Activated naive CD8-positive, alpha-beta T cell treated with anti-CD3 and anti-CD28 coated beads, Interleukin-2, amount 50 U/mL, for 24 hours (primary cell): Measurements from ENCODE around the gene CERS6.

Source experiments
- ATAC-seq: fragments of 150-1000 bp; cut with Tn5 transposase; one replicate; pipeline ENCODE4 v1.10.0; 2021
- DNase-seq: peaks from one replicate; pipeline ENCODE4 v3.0.0; 2021
- H3K27ac Mint-ChIP-seq: one replicate; pipeline ENCODE4 v1.8.0; 2021; ENCODE audit warnings: mild to moderate bottlenecking, mixed read lengths
- H3K27me3 Mint-ChIP-seq: one replicate; pipeline ENCODE4 v1.8.0; 2021; ENCODE audit warnings: mixed read lengths
- H3K36me3 Mint-ChIP-seq: one replicate; pipeline ENCODE4 v1.8.0; 2021; ENCODE audit warnings: low read depth, mixed read lengths
- H3K4me1 Mint-ChIP-seq: one replicate; pipeline ENCODE4 v1.8.0; 2021; ENCODE audit warnings: mixed read lengths
- H3K4me3 Mint-ChIP-seq: one replicate; pipeline ENCODE4 v1.8.0; 2021; ENCODE audit warnings: mild to moderate bottlenecking, moderate library complexity, mixed read lengths
- H3K9me3 Mint-ChIP-seq: one replicate; pipeline ENCODE4 v1.8.0; 2021; ENCODE audit warnings: mixed read lengths

CERS6 gene

GRCh38 chr2:168633895-168634294, 177.8 kb downstream of the CERS6 start:
- DNase-seq, result no peak
- no peaks in the 10 kb centered on the region for H3K9me3 Mint-ChIP-seq
- no peak overlapping the region for H3K27ac Mint-ChIP-seq
- H3K36me3 Mint-ChIP-seq, result peaks cover 8% of the 10 kb centered on the region
- no peak for ATAC-seq
- H3K4me1 Mint-ChIP-seq, result peaks cover 17% of the 10 kb centered on the region
- H3K4me3 Mint-ChIP-seq, result no peak overlapping the region
- H3K27me3 Mint-ChIP-seq, result no peaks in the 10 kb centered on the region

GRCh38 chr2:168635065-168635577, 179.0 kb downstream of the CERS6 start:
- DNase-seq (no peak), ATAC-seq (peak; percentile 57)
- no peaks in the 10 kb centered on the region for H3K9me3 Mint-ChIP-seq
- peaks cover 17% of the 10 kb centered on the region for H3K4me1 Mint-ChIP-seq
- H3K36me3 Mint-ChIP-seq, result peaks cover 6% of the 10 kb centered on the region
- no peaks in the 10 kb centered on the region for H3K27me3 Mint-ChIP-seq
- H3K4me3 Mint-ChIP-seq, result no peak overlapping the region
- H3K27ac Mint-ChIP-seq, result no peak overlapping the region

GRCh38 chr2:168639018-168639417, 182.9 kb downstream of the CERS6 start:
- ATAC-seq (no peak), DNase-seq (no peak)
- no peaks in the 10 kb centered on the region for H3K9me3 Mint-ChIP-seq
- H3K36me3 Mint-ChIP-seq, result peaks cover 2% of the 10 kb centered on the region
- H3K4me3 Mint-ChIP-seq, result no peak overlapping the region
- no peak overlapping the region for H3K27ac Mint-ChIP-seq
- no peaks in the 10 kb centered on the region for H3K27me3 Mint-ChIP-seq
- peaks cover 11% of the 10 kb centered on the region for H3K4me1 Mint-ChIP-seq

GRCh38 chr2:168639441-168639898, 183.4 kb downstream of the CERS6 start:
- H3K9me3 Mint-ChIP-seq, result no peaks in the 10 kb centered on the region
- peaks cover 4% of the 10 kb centered on the region for H3K36me3 Mint-ChIP-seq
- no peak overlapping the region for H3K27ac Mint-ChIP-seq
- H3K27me3 Mint-ChIP-seq, result no peaks in the 10 kb centered on the region
- peaks cover 16% of the 10 kb centered on the region for H3K4me1 Mint-ChIP-seq
- ATAC-seq (no peak), DNase-seq (no peak)
- no peak overlapping the region for H3K4me3 Mint-ChIP-seq

- Mint-ChIP-seq H3K27ac (no peak overlapping the region), H3K4me3 (no peak overlapping the region), H3K27me3 (no peaks in the 10 kb centered on the region), H3K4me1 (peaks cover 16% of the 10 kb centered on the region), H3K36me3 (peaks cover 4% of the 10 kb centered on the region), H3K9me3 (no peaks in the 10 kb centered on the region)
- no peak for DNase-seq
- ATAC-seq, result no peak
Observed at GRCh38 chr2:168640039-168640438, 184.0 kb downstream of the CERS6 start.

GRCh38 chr2:168641636-168642035, 185.6 kb downstream of the CERS6 start:
- DNase-seq, result no peak

GRCh38 chr2:168642873-168643272, 186.8 kb downstream of the CERS6 start:
- ATAC-seq (no peak), DNase-seq (no peak)
- Mint-ChIP-seq H3K27ac (no peak overlapping the region), H3K4me1 (peaks cover 18% of the 10 kb centered on the region), H3K36me3 (peaks cover 10% of the 10 kb centered on the region), H3K9me3 (no peaks in the 10 kb centered on the region), H3K4me3 (no peak overlapping the region), H3K27me3 (no peaks in the 10 kb centered on the region)

More at GRCh38 chr2:168641636-168642035, 185.6 kb downstream of the CERS6 start:
- no peak overlapping the region for H3K27ac Mint-ChIP-seq
- no peaks in the 10 kb centered on the region for H3K9me3 Mint-ChIP-seq
- no peaks in the 10 kb centered on the region for H3K27me3 Mint-ChIP-seq
- peaks cover 18% of the 10 kb centered on the region for H3K4me1 Mint-ChIP-seq
- peaks cover 10% of the 10 kb centered on the region for H3K36me3 Mint-ChIP-seq
- no peak for ATAC-seq
- no peak overlapping the region for H3K4me3 Mint-ChIP-seq

- H3K4me1 Mint-ChIP-seq, result peaks cover 19% of the 10 kb centered on the region
- H3K36me3 Mint-ChIP-seq, result peaks cover 10% of the 10 kb centered on the region
- no peak overlapping the region for H3K4me3 Mint-ChIP-seq
- H3K27ac Mint-ChIP-seq, result no peak overlapping the region
- ATAC-seq (no peak), DNase-seq (no peak)
- H3K27me3 Mint-ChIP-seq, result no peaks in the 10 kb centered on the region
- H3K9me3 Mint-ChIP-seq, result no peaks in the 10 kb centered on the region
Observed at GRCh38 chr2:168643979-168644378, 187.9 kb downstream of the CERS6 start.

- H3K9me3 Mint-ChIP-seq, result no peaks in the 10 kb centered on the region
Observed at GRCh38 chr2:168645696-168646338, 189.7 kb downstream of the CERS6 start.

GRCh38 chr2:168649105-168649504, 193.0 kb downstream of the CERS6 start:
- Mint-ChIP-seq H3K27ac (no peak overlapping the region), H3K4me3 (no peak overlapping the region), H3K4me1 (peaks cover 34% of the 10 kb centered on the region), H3K9me3 (no peaks in the 10 kb centered on the region), H3K27me3 (no peaks in the 10 kb centered on the region), H3K36me3 (peaks cover 8% of the 10 kb centered on the region)
- ATAC-seq, result no peak
- DNase-seq, result no peak

More at GRCh38 chr2:168645696-168646338, 189.7 kb downstream of the CERS6 start:
- H3K4me3 Mint-ChIP-seq, result no peak overlapping the region
- DNase-seq (no peak), ATAC-seq (no peak)
- no peaks in the 10 kb centered on the region for H3K27me3 Mint-ChIP-seq
- peaks cover 10% of the 10 kb centered on the region for H3K36me3 Mint-ChIP-seq
- H3K4me1 Mint-ChIP-seq, result peaks cover 29% of the 10 kb centered on the region
- no peak overlapping the region for H3K27ac Mint-ChIP-seq

GRCh38 chr2:168649562-168649961, 193.5 kb downstream of the CERS6 start:
- H3K9me3 Mint-ChIP-seq, result no peaks in the 10 kb centered on the region
- no peak overlapping the region for H3K4me3 Mint-ChIP-seq
- H3K4me1 Mint-ChIP-seq, result peaks cover 29% of the 10 kb centered on the region
- peaks cover 7% of the 10 kb centered on the region for H3K36me3 Mint-ChIP-seq
- no peak for ATAC-seq
- H3K27me3 Mint-ChIP-seq, result no peaks in the 10 kb centered on the region
- no peak overlapping the region for H3K27ac Mint-ChIP-seq
- DNase-seq, result no peak

- Mint-ChIP-seq H3K4me3 (no peak overlapping the region), H3K27me3 (no peaks in the 10 kb centered on the region), H3K27ac (no peak overlapping the region), H3K4me1 (peaks cover 28% of the 10 kb centered on the region), H3K36me3 (peaks cover 9% of the 10 kb centered on the region), H3K9me3 (no peaks in the 10 kb centered on the region)
- no peak for ATAC-seq
- DNase-seq, result no peak
Observed at GRCh38 chr2:168650139-168650538, 194.1 kb downstream of the CERS6 start.

- Mint-ChIP-seq H3K4me3 (no peak overlapping the region), H3K27me3 (no peaks in the 10 kb centered on the region), H3K9me3 (no peaks in the 10 kb centered on the region), H3K27ac (no peak overlapping the region), H3K36me3 (peaks cover 11% of the 10 kb centered on the region), H3K4me1 (peaks cover 25% of the 10 kb centered on the region)
- no peak for DNase-seq
- no peak for ATAC-seq
Observed at GRCh38 chr2:168650781-168651180, 194.7 kb downstream of the CERS6 start.

- Mint-ChIP-seq H3K27me3 (no peaks in the 10 kb centered on the region), H3K9me3 (no peaks in the 10 kb centered on the region), H3K4me1 (peaks cover 18% of the 10 kb centered on the region), H3K4me3 (no peak overlapping the region), H3K36me3 (peaks cover 13% of the 10 kb centered on the region), H3K27ac (no peak overlapping the region)
- DNase-seq, result no peak
- no peak for ATAC-seq
Observed at GRCh38 chr2:168652997-168653921, 197.2 kb downstream of the CERS6 start.

GRCh38 chr2:168654705-168655104, 198.6 kb downstream of the CERS6 start:
- Mint-ChIP-seq H3K27ac (no peak overlapping the region), H3K4me1 (peaks cover 14% of the 10 kb centered on the region), H3K4me3 (no peak overlapping the region), H3K27me3 (no peaks in the 10 kb centered on the region), H3K9me3 (no peaks in the 10 kb centered on the region), H3K36me3 (peaks cover 13% of the 10 kb centered on the region)
- DNase-seq, result no peak
- ATAC-seq, result no peak
